SK-N-SH treated with all-trans-retinoic acid at 6 μM for 48 hours (cell line): ENCODE results near the gene MYO3B.

Source experiments
- ARNTL ChIP-seq: fragments of 450-650 bp; formaldehyde crosslinking; IDR thresholded peaks from 2 replicates; pipeline ENCODE4 v1.5.0; 2020; ENCODE audit warnings: low read depth, mild to moderate bottlenecking, moderate library complexity, borderline replicate concordance
- RARB ChIP-seq: fragments of 250-450 bp; sonication (Bioruptor Pico); IDR thresholded peaks from 2 replicates; pipeline ENCODE4 v1.8.0; 2021; ENCODE audit warnings: mild to moderate bottlenecking, moderate library complexity
- SNAI2 ChIP-seq: fragments of 250-450 bp; sonication (Bioruptor Pico); IDR thresholded peaks from 2 replicates; pipeline ENCODE4 v1.5.0; 2020; ENCODE audit warnings: mild to moderate bottlenecking, moderate library complexity
- ZFP3 ChIP-seq: fragments of 250-450 bp; sonication (Bioruptor Pico); IDR thresholded peaks from 2 replicates; pipeline ENCODE4 v1.5.0; 2020; ENCODE audit warnings: mild to moderate bottlenecking, moderate library complexity
- ZFP30 ChIP-seq: fragments of 450-650 bp; formaldehyde crosslinking; IDR thresholded peaks from 2 replicates; pipeline ENCODE4 v1.5.0; 2022; ENCODE audit warnings: mild to moderate bottlenecking, moderate library complexity
- TF ChIP-seq, protein P1 (sequence below): fragments of 250-450 bp; sonication (Bioruptor Pico); IDR thresholded peaks from 2 replicates; pipeline ENCODE4 v1.8.0; 2020; ENCODE audit warnings: mild to moderate bottlenecking, moderate library complexity, borderline replicate concordance
- TF ChIP-seq, protein P2 (sequence below): fragments of 250-450 bp; sonication (Bioruptor Pico); IDR thresholded peaks from 2 replicates; pipeline ENCODE4 v1.5.0; 2020; ENCODE audit warnings: mild to moderate bottlenecking, moderate library complexity

DNA sequence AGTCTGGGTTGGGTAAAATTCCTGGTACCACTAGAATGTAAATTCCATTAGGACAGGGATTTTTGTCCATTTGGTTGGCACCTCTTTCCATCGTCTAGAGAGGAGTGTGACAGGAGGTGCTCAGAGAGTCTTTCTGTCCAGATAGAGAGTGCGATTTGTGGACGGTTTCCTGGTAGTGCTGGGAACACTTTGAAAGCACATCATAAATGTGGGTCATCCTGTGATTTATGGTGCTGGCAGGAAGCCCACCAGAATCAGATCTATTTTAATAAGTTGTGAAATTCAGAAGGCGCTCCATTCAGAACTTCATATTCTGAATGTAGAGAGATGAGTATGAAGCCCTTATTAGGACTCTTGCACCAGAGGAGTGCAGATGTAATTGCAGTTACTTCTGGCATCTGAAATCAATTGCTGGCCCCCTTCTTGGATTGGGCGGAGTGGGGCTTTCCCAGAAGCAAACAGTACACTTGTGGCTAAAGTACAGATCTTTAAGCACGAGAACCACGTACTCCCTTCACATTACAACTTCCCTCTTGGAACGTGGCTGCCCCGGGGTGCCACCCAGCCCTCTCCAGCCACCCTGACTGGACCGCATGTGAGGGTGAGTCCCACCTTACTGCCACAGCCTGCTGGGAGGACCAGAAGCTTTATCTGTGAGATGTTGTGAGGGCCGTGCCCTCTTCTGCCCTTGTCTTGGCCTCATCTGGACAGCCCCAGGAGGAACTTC, 243.2 kb downstream of the MYO3B start:
- TF ChIP-seq, protein P1, sequence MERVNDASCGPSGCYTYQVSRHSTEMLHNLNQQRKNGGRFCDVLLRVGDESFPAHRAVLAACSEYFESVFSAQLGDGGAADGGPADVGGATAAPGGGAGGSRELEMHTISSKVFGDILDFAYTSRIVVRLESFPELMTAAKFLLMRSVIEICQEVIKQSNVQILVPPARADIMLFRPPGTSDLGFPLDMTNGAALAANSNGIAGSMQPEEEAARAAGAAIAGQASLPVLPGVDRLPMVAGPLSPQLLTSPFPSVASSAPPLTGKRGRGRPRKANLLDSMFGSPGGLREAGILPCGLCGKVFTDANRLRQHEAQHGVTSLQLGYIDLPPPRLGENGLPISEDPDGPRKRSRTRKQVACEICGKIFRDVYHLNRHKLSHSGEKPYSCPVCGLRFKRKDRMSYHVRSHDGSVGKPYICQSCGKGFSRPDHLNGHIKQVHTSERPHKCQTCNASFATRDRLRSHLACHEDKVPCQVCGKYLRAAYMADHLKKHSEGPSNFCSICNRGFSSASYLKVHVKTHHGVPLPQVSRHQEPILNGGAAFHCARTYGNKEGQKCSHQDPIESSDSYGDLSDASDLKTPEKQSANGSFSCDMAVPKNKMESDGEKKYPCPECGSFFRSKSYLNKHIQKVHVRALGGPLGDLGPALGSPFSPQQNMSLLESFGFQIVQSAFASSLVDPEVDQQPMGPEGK (CRISPR knock-in tag), result no peak
- TF ChIP-seq, protein P2, sequence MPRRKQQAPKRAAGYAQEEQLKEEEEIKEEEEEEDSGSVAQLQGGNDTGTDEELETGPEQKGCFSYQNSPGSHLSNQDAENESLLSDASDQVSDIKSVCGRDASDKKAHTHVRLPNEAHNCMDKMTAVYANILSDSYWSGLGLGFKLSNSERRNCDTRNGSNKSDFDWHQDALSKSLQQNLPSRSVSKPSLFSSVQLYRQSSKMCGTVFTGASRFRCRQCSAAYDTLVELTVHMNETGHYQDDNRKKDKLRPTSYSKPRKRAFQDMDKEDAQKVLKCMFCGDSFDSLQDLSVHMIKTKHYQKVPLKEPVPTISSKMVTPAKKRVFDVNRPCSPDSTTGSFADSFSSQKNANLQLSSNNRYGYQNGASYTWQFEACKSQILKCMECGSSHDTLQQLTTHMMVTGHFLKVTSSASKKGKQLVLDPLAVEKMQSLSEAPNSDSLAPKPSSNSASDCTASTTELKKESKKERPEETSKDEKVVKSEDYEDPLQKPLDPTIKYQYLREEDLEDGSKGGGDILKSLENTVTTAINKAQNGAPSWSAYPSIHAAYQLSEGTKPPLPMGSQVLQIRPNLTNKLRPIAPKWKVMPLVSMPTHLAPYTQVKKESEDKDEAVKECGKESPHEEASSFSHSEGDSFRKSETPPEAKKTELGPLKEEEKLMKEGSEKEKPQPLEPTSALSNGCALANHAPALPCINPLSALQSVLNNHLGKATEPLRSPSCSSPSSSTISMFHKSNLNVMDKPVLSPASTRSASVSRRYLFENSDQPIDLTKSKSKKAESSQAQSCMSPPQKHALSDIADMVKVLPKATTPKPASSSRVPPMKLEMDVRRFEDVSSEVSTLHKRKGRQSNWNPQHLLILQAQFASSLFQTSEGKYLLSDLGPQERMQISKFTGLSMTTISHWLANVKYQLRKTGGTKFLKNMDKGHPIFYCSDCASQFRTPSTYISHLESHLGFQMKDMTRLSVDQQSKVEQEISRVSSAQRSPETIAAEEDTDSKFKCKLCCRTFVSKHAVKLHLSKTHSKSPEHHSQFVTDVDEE (CRISPR knock-in tag), result no peak
- no peak for TF ChIP-seq ZFP3
- no peak for TF ChIP-seq ZFP30 (CRISPR knock-in tag)
- no peak for TF ChIP-seq SNAI2 (CRISPR knock-in tag)
- no peak for TF ChIP-seq ARNTL (CRISPR knock-in tag)
- no peak for TF ChIP-seq RARB
